Subcutaneous adipose tissue (tissue), 4 donors: ENCODE results near the gene FOXN3. TPM values are rescaled to one million over a fixed set of nuclear protein-coding genes. Genes with fewer than 3 reads are reported as not detected.

Source experiments
- total RNA-seq, 4 donors: library from RNA; depleted of rRNA; stranded (reverse); fragments of >200 nt; gene quantifications; one replicate each; pipeline ENCODE4 v1.1.0, GENCODE V29; 2016
- TF ChIP-seq, protein P1 (sequence below): fragments of 450-650 bp; IDR thresholded peaks from one replicate; pipeline ENCODE4 v1.5.1; 2016; ENCODE audit warnings: low read depth, mild to moderate bottlenecking, control low read depth, antibody characterized with exemption, moderate library complexity

FOXN3 gene
- total RNA-seq, 4 donors from 2014 or later = 153 to 173 (median 171) TPM

DNA sequence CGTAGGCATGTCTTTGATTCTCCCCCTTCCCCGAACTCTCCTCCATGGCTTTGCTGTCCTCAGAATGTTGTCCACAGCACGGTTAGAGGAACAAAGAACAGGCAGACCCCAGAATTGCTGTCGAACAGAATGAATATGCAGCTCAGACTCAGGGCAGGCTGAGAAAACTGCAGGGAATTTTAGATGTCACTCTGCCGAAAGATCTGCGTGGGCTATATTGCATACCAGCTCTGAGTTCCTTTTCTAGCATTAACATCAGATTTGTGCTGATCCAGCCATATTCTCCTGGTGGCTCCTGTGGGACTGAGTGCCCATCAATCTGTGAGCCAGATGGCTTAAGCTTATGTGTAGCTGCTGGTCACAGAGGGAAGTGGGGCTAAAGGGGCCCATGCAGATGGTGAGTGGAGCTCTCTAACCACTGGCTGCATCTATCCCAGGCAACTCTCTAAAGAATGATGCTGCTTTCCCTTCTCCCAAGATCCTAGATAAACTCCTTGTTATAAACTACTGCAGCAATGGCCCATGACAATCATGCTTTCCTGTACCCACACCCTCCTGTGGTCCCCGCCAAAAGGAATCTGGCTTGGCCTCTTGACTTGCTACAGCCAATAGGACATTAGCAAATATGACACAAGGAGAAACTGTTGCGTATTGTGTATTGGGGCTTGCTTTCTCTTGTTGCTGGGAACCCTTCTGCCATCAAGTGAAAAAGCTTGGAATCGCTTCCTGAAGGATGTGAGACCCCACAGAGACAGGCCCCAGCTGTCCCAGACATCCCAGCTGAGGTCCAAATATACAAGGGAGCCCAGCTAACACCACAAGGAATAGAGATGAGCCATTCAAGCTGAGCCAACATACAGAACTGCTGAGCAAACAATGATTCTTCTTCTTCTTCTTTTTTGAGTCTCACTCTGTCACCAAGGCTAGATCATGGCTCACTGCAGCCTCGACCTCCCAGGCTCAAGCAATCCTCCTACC is 101.3 kb downstream of the FOXN3 start:
- TF ChIP-seq, protein P1, sequence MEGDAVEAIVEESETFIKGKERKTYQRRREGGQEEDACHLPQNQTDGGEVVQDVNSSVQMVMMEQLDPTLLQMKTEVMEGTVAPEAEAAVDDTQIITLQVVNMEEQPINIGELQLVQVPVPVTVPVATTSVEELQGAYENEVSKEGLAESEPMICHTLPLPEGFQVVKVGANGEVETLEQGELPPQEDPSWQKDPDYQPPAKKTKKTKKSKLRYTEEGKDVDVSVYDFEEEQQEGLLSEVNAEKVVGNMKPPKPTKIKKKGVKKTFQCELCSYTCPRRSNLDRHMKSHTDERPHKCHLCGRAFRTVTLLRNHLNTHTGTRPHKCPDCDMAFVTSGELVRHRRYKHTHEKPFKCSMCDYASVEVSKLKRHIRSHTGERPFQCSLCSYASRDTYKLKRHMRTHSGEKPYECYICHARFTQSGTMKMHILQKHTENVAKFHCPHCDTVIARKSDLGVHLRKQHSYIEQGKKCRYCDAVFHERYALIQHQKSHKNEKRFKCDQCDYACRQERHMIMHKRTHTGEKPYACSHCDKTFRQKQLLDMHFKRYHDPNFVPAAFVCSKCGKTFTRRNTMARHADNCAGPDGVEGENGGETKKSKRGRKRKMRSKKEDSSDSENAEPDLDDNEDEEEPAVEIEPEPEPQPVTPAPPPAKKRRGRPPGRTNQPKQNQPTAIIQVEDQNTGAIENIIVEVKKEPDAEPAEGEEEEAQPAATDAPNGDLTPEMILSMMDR = no peak

DNA sequence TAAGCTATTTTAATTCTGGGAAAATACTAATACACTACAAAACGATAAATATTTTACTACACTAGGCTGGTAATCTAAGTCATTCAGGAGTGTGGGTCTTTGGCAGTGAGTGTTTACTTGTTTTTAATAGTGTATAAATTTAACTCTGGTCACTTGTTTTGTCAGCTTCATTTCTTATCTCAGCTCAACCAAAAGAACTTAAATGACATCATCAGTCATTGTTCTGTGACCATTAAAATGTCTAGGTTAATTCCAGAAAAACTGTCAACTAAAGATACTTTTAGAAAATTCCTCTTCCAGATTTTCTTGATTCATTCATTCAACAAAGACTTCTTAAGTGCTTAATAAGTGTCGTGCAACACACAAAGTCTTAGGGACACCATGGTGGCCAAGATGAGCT is 102.8 kb downstream of the FOXN3 start:
- TF ChIP-seq, protein P1 = no peak

DNA sequence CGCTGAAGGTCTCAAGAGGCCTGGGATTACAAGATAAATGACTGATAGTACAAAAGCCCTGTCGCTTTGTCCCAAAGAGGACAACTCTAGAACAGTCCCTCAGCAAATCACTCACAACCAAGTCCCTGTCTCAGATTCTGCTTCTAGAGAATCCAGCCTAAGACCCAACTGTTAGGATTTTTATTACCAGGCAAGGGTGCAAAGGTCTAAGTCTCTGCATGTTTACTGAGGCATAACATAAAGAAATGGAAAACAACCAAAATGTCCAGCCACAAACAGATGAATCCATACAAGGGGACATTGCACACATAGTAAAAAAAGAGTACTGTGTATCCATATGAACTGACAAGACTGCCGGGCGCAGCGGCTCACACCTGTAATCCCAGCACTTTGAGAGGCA is 104.1 kb downstream of the FOXN3 start:
- TF ChIP-seq, protein P1 = no peak

DNA sequence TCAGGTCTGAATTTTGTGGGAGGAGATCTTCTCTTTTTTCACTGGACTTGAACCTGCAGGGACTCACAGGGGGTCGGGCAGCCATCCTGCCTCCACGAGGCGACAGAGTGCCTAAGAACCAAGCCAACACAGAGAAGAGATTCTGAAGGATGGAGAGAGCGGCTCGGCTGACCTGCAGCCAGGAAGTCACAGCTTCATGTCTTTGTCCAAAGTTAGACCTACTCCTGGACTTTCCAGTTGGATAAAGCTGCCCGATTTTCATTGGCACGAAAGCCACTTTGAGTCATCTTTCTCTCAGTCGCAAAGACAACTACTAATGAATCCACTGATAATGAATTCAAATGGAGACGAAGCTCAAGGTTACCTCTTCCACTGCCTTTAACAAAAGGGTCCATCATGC is 106.8 kb downstream of the FOXN3 start:
- TF ChIP-seq, protein P1 = no peak

DNA sequence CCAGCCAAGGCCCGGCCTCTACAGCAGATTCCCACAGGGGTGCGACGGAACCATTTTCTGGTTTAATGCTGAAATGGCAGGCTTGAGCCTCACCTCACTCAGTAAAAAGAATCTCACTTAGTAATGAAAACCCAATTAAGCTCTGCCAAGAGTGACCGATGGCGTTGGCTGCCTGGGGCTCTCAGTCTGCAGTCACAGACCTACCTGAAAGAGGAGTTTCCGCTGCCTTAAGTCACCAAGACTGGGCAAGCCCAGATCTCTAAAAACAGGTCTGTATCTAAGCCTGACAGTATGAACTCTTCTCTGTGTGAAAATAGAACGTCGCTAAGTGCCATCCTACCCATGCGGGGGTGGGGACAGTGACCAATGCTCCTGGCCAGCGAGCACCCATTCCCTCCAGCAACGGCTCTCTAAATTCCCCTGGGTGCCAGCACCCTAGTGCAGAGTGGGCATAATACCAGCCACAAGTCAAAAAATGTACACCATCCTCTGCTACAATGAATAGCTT is 107.3 kb downstream of the FOXN3 start:
- TF ChIP-seq, protein P1 = no peak

DNA sequence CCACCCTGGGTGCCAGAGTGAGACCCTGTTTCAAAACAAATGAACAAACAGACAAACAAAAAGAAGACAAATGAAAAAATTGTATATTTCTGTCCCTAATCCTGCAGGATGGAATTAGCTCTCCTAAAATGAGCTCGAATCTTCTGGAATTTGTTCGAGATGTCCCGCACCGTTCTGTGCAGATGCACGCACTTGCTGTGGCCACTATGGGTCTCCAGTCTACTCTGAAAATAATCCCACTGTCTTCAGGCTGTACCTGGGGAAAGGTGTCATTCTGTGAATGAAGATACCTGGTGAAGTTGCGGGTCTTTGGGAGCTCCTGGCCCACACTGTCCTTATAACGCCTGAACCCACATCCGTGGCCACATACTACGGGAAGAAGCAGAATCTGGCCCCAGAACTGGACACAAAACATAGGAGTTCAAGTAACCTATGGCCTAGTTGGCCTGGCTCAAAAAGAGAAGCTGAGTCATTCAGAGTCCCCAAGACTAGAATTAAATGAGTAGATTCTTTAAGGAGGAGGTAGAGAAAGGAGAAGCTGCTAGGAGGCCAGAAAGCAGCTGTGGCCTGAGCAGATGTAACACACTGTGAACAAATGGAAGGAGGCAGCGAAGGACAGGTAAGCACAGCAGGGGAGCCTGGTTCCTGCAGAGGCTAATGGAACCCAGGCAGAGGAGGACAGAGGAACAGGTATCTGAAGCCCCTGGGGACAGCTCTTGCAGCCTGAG is 108.6 kb downstream of the FOXN3 start:
- TF ChIP-seq, protein P1 = no peak

DNA sequence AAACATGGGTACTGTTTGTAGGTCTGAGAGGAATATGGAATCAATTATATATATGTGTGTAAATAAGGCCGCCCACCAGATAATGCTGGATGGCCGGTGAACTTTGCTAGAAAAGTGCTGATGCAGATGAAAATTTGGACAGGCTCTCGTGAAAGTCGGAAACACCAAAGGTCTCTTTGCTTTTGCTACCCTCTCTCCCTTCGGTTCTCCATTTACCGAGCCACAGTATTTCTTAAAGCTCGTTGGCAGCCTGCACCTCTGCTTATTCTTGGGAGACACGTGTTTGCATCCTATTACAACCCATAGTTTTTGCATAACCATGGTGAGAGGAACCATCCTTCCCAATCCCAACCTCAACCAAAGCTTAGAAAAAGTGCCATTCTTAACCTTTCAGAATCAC is 109.6 kb downstream of the FOXN3 start:
- TF ChIP-seq, protein P1 = no peak
